ENCODE data around the gene BCAR3.

Gene BCAR3

DNA sequence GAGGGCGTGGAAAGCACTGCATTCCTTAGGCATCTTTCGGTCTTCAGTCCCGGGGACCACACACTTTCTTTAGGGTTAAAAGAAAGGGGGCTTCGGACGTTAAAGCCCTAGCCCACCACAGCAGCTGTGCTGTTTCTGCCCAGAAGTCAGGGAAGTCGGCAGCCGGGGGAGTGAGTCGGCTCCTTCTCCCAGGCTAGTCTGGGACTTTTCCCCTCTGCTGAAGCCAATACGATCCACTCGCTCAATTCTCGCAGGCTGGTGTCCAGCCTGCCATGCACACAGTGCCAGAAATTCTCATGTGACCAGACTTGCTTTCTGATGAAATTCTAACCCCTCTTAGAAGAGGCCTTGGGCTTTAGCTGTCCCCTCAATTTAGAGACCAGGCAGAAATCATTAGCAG lies 67.7 kb downstream of the BCAR3 start:
- Histone ChIP-seq H3K27ac (ENCODE audit: poor library complexity, severe bottlenecking) (peak overlapping the region; percentile 96), H3K36me3 (ENCODE audit: low read depth) (peaks cover 38% of the 10 kb centered on the region), H3K4me1 (ENCODE audit: insufficient read depth, poor library complexity, severe bottlenecking) (peaks cover 76% of the 10 kb centered on the region), H3K27me3 (ENCODE audit: insufficient read depth, poor library complexity, severe bottlenecking) (no peaks in the 10 kb centered on the region), H3K4me3 (ENCODE audit: severe bottlenecking) (no peak overlapping the region), H3K9me3 (ENCODE audit: severe bottlenecking) (no peaks in the 10 kb centered on the region)
- ATAC-seq (ENCODE audit: low read depth) (no peak), DNase-seq (ENCODE audit: low spot score) (no peak)
- TF ChIP-seq, protein P1, sequence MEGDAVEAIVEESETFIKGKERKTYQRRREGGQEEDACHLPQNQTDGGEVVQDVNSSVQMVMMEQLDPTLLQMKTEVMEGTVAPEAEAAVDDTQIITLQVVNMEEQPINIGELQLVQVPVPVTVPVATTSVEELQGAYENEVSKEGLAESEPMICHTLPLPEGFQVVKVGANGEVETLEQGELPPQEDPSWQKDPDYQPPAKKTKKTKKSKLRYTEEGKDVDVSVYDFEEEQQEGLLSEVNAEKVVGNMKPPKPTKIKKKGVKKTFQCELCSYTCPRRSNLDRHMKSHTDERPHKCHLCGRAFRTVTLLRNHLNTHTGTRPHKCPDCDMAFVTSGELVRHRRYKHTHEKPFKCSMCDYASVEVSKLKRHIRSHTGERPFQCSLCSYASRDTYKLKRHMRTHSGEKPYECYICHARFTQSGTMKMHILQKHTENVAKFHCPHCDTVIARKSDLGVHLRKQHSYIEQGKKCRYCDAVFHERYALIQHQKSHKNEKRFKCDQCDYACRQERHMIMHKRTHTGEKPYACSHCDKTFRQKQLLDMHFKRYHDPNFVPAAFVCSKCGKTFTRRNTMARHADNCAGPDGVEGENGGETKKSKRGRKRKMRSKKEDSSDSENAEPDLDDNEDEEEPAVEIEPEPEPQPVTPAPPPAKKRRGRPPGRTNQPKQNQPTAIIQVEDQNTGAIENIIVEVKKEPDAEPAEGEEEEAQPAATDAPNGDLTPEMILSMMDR (IDR thresholded peaks at IDR 0.05; ENCODE audit: poor library complexity, severe bottlenecking): no peak

DNA sequence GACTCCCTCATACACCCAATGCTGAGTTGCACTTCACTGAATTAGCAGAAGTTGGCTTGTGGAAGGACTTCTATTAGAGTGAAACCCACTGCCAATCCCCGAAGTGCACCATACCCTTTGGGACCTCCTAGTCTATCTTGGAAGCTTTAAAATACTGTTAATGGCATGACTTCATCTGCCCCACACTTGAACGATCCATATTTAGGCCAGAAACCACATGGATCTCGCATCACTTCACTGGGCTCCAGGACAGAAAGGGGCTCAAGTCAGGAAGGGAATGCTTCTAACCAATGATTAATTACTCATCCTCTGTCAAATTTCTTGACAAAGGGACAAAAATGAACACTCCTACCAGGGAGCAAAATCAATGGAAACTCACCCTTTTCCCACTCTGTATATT lies 69.1 kb downstream of the BCAR3 start:
- ATAC-seq (ENCODE audit: low read depth) (no peak), DNase-seq (ENCODE audit: low spot score) (no peak)
- Histone ChIP-seq H3K27ac (ENCODE audit: poor library complexity, severe bottlenecking) (peak overlapping the region; percentile 96), H3K4me3 (ENCODE audit: severe bottlenecking) (no peak overlapping the region), H3K27me3 (ENCODE audit: insufficient read depth, poor library complexity, severe bottlenecking) (no peaks in the 10 kb centered on the region), H3K4me1 (ENCODE audit: insufficient read depth, poor library complexity, severe bottlenecking) (peaks cover 78% of the 10 kb centered on the region), H3K36me3 (ENCODE audit: low read depth) (peaks cover 38% of the 10 kb centered on the region), H3K9me3 (ENCODE audit: severe bottlenecking) (no peaks in the 10 kb centered on the region)
- TF ChIP-seq, protein P1 (IDR thresholded peaks at IDR 0.05; ENCODE audit: poor library complexity, severe bottlenecking): no peak

GRCh38 chr1:93611668-93612067 lies 70.0 kb downstream of the BCAR3 start:
- ATAC-seq (ENCODE audit: low read depth) (no peak), DNase-seq (ENCODE audit: low spot score) (no peak)
- no peaks in the 10 kb centered on the region for H3K9me3 ChIP-seq (ENCODE audit: severe bottlenecking)
- no peak overlapping the region for H3K4me3 ChIP-seq (ENCODE audit: severe bottlenecking)
- TF ChIP-seq, protein P1 (IDR thresholded peaks at IDR 0.05; ENCODE audit: poor library complexity, severe bottlenecking): no peak
- H3K27ac ChIP-seq (ENCODE audit: poor library complexity, severe bottlenecking): peak overlapping the region; percentile 96
- H3K4me1 ChIP-seq (ENCODE audit: insufficient read depth, poor library complexity, severe bottlenecking): peaks cover 77% of the 10 kb centered on the region
- H3K27me3 ChIP-seq (ENCODE audit: insufficient read depth, poor library complexity, severe bottlenecking): no peaks in the 10 kb centered on the region
- H3K36me3 ChIP-seq (ENCODE audit: low read depth): peaks cover 38% of the 10 kb centered on the region

GRCh38 chr1:93609536-93609935 lies 72.1 kb downstream of the BCAR3 start:
- Histone ChIP-seq H3K4me1 (ENCODE audit: insufficient read depth, poor library complexity, severe bottlenecking) (peaks cover 72% of the 10 kb centered on the region), H3K27ac (ENCODE audit: poor library complexity, severe bottlenecking) (peak overlapping the region; percentile 66), H3K27me3 (ENCODE audit: insufficient read depth, poor library complexity, severe bottlenecking) (no peaks in the 10 kb centered on the region), H3K36me3 (ENCODE audit: low read depth) (peaks cover 44% of the 10 kb centered on the region), H3K4me3 (ENCODE audit: severe bottlenecking) (no peak overlapping the region), H3K9me3 (ENCODE audit: severe bottlenecking) (no peaks in the 10 kb centered on the region)
- ATAC-seq (ENCODE audit: low read depth): no peak
- no peak for DNase-seq (ENCODE audit: low spot score)
- TF ChIP-seq, protein P1 (IDR thresholded peaks at IDR 0.05; ENCODE audit: poor library complexity, severe bottlenecking): no peak

- DNase-seq (ENCODE audit: low spot score): no peak
- no peaks in the 10 kb centered on the region for H3K9me3 ChIP-seq (ENCODE audit: severe bottlenecking)
- TF ChIP-seq, protein P1 (IDR thresholded peaks at IDR 0.05; ENCODE audit: poor library complexity, severe bottlenecking): no peak
- H3K4me3 ChIP-seq (ENCODE audit: severe bottlenecking): no peak overlapping the region
- peak overlapping the region; percentile 66 for H3K27ac ChIP-seq (ENCODE audit: poor library complexity, severe bottlenecking)
- peaks cover 61% of the 10 kb centered on the region for H3K4me1 ChIP-seq (ENCODE audit: insufficient read depth, poor library complexity, severe bottlenecking)
- peaks cover 51% of the 10 kb centered on the region for H3K36me3 ChIP-seq (ENCODE audit: low read depth)
- H3K27me3 ChIP-seq (ENCODE audit: insufficient read depth, poor library complexity, severe bottlenecking): no peaks in the 10 kb centered on the region
- ATAC-seq (ENCODE audit: low read depth): peak; percentile 10; the same call in 2 of the 3 replicates
Observed at GRCh38 chr1:93608187-93609109, 73.2 kb downstream of the BCAR3 start.

All from RWPE2 (cell line).